Keratinocyte (primary cell): ENCODE data around the gene SCD. TPM values are rescaled to one million over a fixed set of nuclear protein-coding genes. Genes with fewer than 3 reads are reported as not detected.

Source experiments
- DNase-seq: peaks from one replicate; pipeline ENCODE4 v3.0.0-alpha.2; 2011; ENCODE audit warnings: low read depth, missing footprints, low spot score
- FAIRE-seq: peaks from 2 replicates; lab custom pipeline; 2011; peaks lifted over from hg19 to GRCh38; lab: Jason Lieb, UNC
- H2AFZ ChIP-seq: 2 replicates; pipeline ENCODE4 v1.6.0; 2012; ENCODE audit warnings: low read length, control low read depth, inconsistent platforms; ENCODE audit not compliant: control insufficient read depth
- H3K27ac ChIP-seq: 2 replicates; pipeline ENCODE4 v1.5.1; 2011; ENCODE audit warnings: low read length; ENCODE audit not compliant: control insufficient read depth, insufficient read depth
- H3K27me3 ChIP-seq: 3 replicates; pipeline ENCODE4 v1.6.0; 2011; ENCODE audit warnings: low read length; ENCODE audit not compliant: control insufficient read depth, insufficient read depth; ENCODE audit errors: extremely low read depth
- H3K36me3 ChIP-seq, 2 experiments: 2 replicates in 1 of 2; 3 replicates in 1 of 2; pipeline ENCODE4 v1.5.1; 2011; ENCODE audit warnings: low read length in 2 of 2, mild to moderate bottlenecking in 1 of 2; ENCODE audit not compliant: control insufficient read depth in 2 of 2, insufficient read depth in 2 of 2; ENCODE audit errors: extremely low read depth in 1 of 2
- H3K4me1 ChIP-seq: 3 replicates; pipeline ENCODE4 v1.5.1; 2011; ENCODE audit warnings: low read length; ENCODE audit not compliant: control insufficient read depth, insufficient read depth; ENCODE audit errors: extremely low read depth
- H3K4me2 ChIP-seq: 3 replicates; pipeline ENCODE4 v1.6.0; 2011; ENCODE audit warnings: low read depth, low read length; ENCODE audit not compliant: control insufficient read depth, insufficient read depth; ENCODE audit errors: extremely low read depth
- H3K4me3 ChIP-seq, 3 experiments: fragments of 200-600 bp in 1 of 3; sonication (generic) in 1 of 3; 2 replicates in 2 of 3; 3 replicates in 1 of 3; pipeline ENCODE4 v1.5.1; 2011 to 2016; ENCODE audit warnings: low read length in 3 of 3, mild to moderate bottlenecking in 3 of 3, control low read depth in 2 of 3, inconsistent platforms in 1 of 3, low read depth in 1 of 3, mixed read lengths in 1 of 3, mixed run types in 1 of 3, moderate library complexity in 1 of 3; ENCODE audit not compliant: control insufficient read depth in 2 of 3, insufficient read depth in 2 of 3; ENCODE audit errors: extremely low read depth in 1 of 3
- H3K79me2 ChIP-seq: 2 replicates; pipeline ENCODE4 v1.6.0; 2012; ENCODE audit warnings: low read length; ENCODE audit not compliant: control insufficient read depth, insufficient read depth
- H3K9ac ChIP-seq: 3 replicates; pipeline ENCODE4 v1.6.0; 2011; ENCODE audit warnings: low read length; ENCODE audit not compliant: control insufficient read depth, insufficient read depth; ENCODE audit errors: extremely low read depth
- H3K9me1 ChIP-seq: 3 replicates; pipeline ENCODE4 v1.6.0; 2011; ENCODE audit warnings: low read length; ENCODE audit not compliant: control insufficient read depth, insufficient read depth; ENCODE audit errors: extremely low read depth
- H3K9me3 ChIP-seq: 2 replicates; pipeline ENCODE4 v1.5.1; 2012; ENCODE audit warnings: low read depth, low read length; ENCODE audit not compliant: control insufficient read depth
- H4K20me1 ChIP-seq: 3 replicates; pipeline ENCODE4 v1.6.0; 2011; ENCODE audit warnings: low read length; ENCODE audit not compliant: control insufficient read depth, insufficient read depth; ENCODE audit errors: extremely low read depth
- EZH2 ChIP-seq: IDR thresholded peaks from one replicate; pipeline ENCODE4 v1.6.1; 2012; ENCODE audit warnings: inconsistent platforms, mild to moderate bottlenecking, low read length, moderate library complexity
- dilution Hi-C: fragments of 300-500 bp; cut with MboI; formaldehyde crosslinking; loops from one replicate; pipeline ENCODE4 v1.7.0; 2020; ENCODE audit warnings: low sequenced_read_pairs; ENCODE audit not compliant: extremely low pct_ligation_motif_present
- polyA plus RNA-seq, 5 experiments: library from polyadenylated mRNA; depleted of rRNA in 3 of 5; stranded (reverse) in 3 of 5; stranded (forward) in 1 of 5; unstranded in 1 of 5; fragments of >200 nt; gene quantifications; 1 replicate in 1 of 5; 2 replicates in 3 of 5; 3 replicates in 1 of 5; pipeline versions ENCODE4 v1.2.1 to v1.2.3, GENCODE V29; 2011 to 2012; ENCODE audit warnings: missing spikeins in 2 of 5, low read depth in 1 of 5, low replicate concordance in 1 of 5
- TF ChIP-seq, protein P1 (sequence below), 3 experiments: IDR thresholded peaks in 1 of 3; conservative IDR thresholded peaks in 1 of 3; optimal IDR thresholded peaks in 1 of 3; 2 replicates in 2 of 3; 3 replicates in 1 of 3; pipeline versions ENCODE3 to v1.5.1; 2011; ENCODE audit warnings: low read length in 3 of 3, mild to moderate bottlenecking in 3 of 3, moderate library complexity in 2 of 3, control low read depth in 1 of 3, inconsistent platforms in 1 of 3; ENCODE audit not compliant: insufficient read depth in 2 of 3; ENCODE audit errors: extremely low read depth in 1 of 3

SCD gene
- polyA plus RNA-seq, 1 donor (not counting 4 experiments of a cell fraction or from before 2014, with no cell fraction given): 1,275 TPM

DNA sequence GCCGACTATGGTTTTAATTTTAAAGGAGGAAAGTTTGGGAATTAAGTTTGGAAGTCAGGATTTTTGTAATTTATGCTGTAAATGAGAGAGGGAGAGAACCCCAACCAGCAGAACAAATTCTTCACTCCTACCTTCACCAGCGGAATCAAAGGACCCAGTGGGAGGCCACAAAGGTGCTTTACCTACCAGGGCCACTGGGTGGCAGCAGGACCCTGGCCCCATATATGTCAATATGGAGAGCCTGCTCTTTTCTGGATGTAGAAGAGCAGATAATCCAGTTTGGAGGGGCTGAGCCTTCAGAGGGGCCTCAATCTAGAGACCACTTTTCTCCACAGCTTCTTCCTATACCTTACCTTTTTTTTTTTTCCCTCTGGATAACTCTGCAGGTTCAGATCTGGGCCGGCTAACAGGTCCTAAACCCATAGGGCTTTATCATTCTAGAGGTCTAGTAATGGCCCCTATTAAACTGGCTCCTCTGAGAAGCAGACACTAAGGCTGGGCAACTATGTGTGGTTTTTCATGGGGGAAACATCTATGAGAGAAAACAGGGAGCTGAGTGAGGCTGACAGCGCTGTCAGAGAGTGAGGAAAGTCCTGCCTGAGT is 8.5 kb upstream of the SCD start:
- TF ChIP-seq, protein P1, sequence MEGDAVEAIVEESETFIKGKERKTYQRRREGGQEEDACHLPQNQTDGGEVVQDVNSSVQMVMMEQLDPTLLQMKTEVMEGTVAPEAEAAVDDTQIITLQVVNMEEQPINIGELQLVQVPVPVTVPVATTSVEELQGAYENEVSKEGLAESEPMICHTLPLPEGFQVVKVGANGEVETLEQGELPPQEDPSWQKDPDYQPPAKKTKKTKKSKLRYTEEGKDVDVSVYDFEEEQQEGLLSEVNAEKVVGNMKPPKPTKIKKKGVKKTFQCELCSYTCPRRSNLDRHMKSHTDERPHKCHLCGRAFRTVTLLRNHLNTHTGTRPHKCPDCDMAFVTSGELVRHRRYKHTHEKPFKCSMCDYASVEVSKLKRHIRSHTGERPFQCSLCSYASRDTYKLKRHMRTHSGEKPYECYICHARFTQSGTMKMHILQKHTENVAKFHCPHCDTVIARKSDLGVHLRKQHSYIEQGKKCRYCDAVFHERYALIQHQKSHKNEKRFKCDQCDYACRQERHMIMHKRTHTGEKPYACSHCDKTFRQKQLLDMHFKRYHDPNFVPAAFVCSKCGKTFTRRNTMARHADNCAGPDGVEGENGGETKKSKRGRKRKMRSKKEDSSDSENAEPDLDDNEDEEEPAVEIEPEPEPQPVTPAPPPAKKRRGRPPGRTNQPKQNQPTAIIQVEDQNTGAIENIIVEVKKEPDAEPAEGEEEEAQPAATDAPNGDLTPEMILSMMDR (optimal IDR thresholded peaks at IDR 0.05 in 1 of 3, IDR thresholded peaks at IDR 0.05 in 1 of 3, conservative IDR thresholded peaks at IDR 0.05 in 1 of 3; ENCODE audit: extremely low read depth in 1 of 3, insufficient read depth in 2 of 3, low read length in 3 of 3): peak; percentile 86 to 92 (median 87)
- TF ChIP-seq EZH2: no peak
- Histone ChIP-seq H3K27ac (no peak overlapping the region), H3K9me3 (no peaks in the 10 kb centered on the region), H3K4me1 (no peaks in the 10 kb centered on the region), H3K4me2 (no peak overlapping the region), H3K9me1 (no peaks in the 10 kb centered on the region), H3K4me3 (no peak overlapping the region), H4K20me1 (no peaks in the 10 kb centered on the region), H3K36me3 (no peaks in the 10 kb centered on the region), H3K79me2 (no peaks in the 10 kb centered on the region), H2AFZ (no peak overlapping the region), H3K9ac (no peak overlapping the region), H3K27me3 (no peaks in the 10 kb centered on the region)
- DNase-seq (no peak), FAIRE-seq (peak; percentile 74)
- dilution Hi-C loops: loop anchor here (25.0 kb wide), 1 partner anchor 99 kb away; no protein-coding TSS in a partner anchor

GRCh38 chr10:100339236-100339635 is 7.8 kb upstream of the SCD start:
- Histone ChIP-seq H3K36me3 (no peaks in the 10 kb centered on the region), H3K9me1 (no peaks in the 10 kb centered on the region), H3K9ac (no peak overlapping the region), H3K4me1 (no peaks in the 10 kb centered on the region), H3K9me3 (no peaks in the 10 kb centered on the region), H4K20me1 (no peaks in the 10 kb centered on the region), H3K79me2 (no peaks in the 10 kb centered on the region), H2AFZ (no peak overlapping the region), H3K27ac (no peak overlapping the region), H3K27me3 (no peaks in the 10 kb centered on the region), H3K4me2 (no peak overlapping the region), H3K4me3 (no peak overlapping the region)
- TF ChIP-seq EZH2: no peak
- TF ChIP-seq, protein P1 (optimal IDR thresholded peaks at IDR 0.05 in 1 of 3, IDR thresholded peaks at IDR 0.05 in 1 of 3, conservative IDR thresholded peaks at IDR 0.05 in 1 of 3; ENCODE audit: extremely low read depth in 1 of 3, insufficient read depth in 2 of 3, low read length in 3 of 3): no peak
- DNase-seq: no peak
- dilution Hi-C loops: loop anchor here (25.0 kb wide), 1 partner anchor 98 kb away; no protein-coding TSS in a partner anchor
- no peak for FAIRE-seq
